Fibroblast of lung (primary cell): ENCODE data around the gene COX8A. TPM values are rescaled to one million over a fixed set of nuclear protein-coding genes. Genes with fewer than 3 reads are reported as not detected.

ENCODE experiments used
- DNase-seq, 2 donors: peaks; one replicate each; pipeline versions ENCODE4 v3.0.0 to v3.0.0-alpha.2; 2010; ENCODE audit warnings: low read depth in 2 of 2
- H2AFZ ChIP-seq: 2 replicates; pipeline ENCODE4 v1.5.1; 2012; ENCODE audit warnings: low read length, control low read depth, inconsistent platforms
- H3K27ac ChIP-seq: 2 replicates; pipeline ENCODE4 v1.5.1; 2011; ENCODE audit warnings: low read length, control low read depth; ENCODE audit not compliant: insufficient read depth
- H3K27me3 ChIP-seq: 2 replicates; pipeline ENCODE4 v1.5.1; 2011; ENCODE audit warnings: mild to moderate bottlenecking, low read length; ENCODE audit not compliant: control insufficient read depth, insufficient read depth
- H3K36me3 ChIP-seq: 2 replicates; pipeline ENCODE4 v1.5.1; 2011; ENCODE audit warnings: low read length; ENCODE audit not compliant: control insufficient read depth, insufficient read depth
- H3K4me1 ChIP-seq: 2 replicates; pipeline ENCODE4 v1.5.1; 2011; ENCODE audit warnings: low read length; ENCODE audit not compliant: control insufficient read depth, insufficient read depth; ENCODE audit errors: extremely low read depth
- H3K4me2 ChIP-seq: 2 replicates; pipeline ENCODE4 v1.5.1; 2011; ENCODE audit warnings: low read length, control low read depth; ENCODE audit not compliant: insufficient read depth; ENCODE audit errors: extremely low read depth
- H3K4me3 ChIP-seq, 4 experiments: fragments of 200-600 bp in 1 of 4; sonication (generic) in 1 of 4; replicated peaks in 1 of 4; 2 replicates each; pipeline ENCODE4 v1.5.1; 2011 to 2016; ENCODE audit warnings: low read length in 4 of 4, low read depth in 3 of 4, mild to moderate bottlenecking in 3 of 4, control low read depth in 2 of 4, inconsistent platforms in 1 of 4, mixed read lengths in 1 of 4; ENCODE audit not compliant: insufficient read depth in 1 of 4; ENCODE audit errors: control extremely low read depth in 1 of 4
- H3K79me2 ChIP-seq: 2 replicates; pipeline ENCODE4 v1.5.1; 2012; ENCODE audit warnings: mild to moderate bottlenecking, low read length, inconsistent platforms; ENCODE audit not compliant: control insufficient read depth, insufficient read depth
- H3K9ac ChIP-seq: 2 replicates; pipeline ENCODE4 v1.5.1; 2011; ENCODE audit warnings: mild to moderate bottlenecking, low read length, control low read depth; ENCODE audit not compliant: insufficient read depth
- H3K9me3 ChIP-seq: 2 replicates; pipeline ENCODE4 v1.5.1; 2012; ENCODE audit warnings: low read depth, low read length; ENCODE audit not compliant: control insufficient read depth, insufficient read depth
- H4K20me1 ChIP-seq: 2 replicates; pipeline ENCODE4 v1.5.1; 2011; ENCODE audit warnings: low read length; ENCODE audit not compliant: control insufficient read depth, insufficient read depth; ENCODE audit errors: extremely low read depth
- EZH2 ChIP-seq: IDR thresholded peaks from 2 replicates; pipeline ENCODE4 v1.5.1; 2012; ENCODE audit warnings: low read length, control low read depth, mild to moderate bottlenecking; ENCODE audit errors: missing control alignments
- polyA plus RNA-seq, 2 donors: library from polyadenylated mRNA; depleted of rRNA in 1 of 2; stranded (reverse) in 1 of 2; unstranded in 1 of 2; fragments of >200 nt; gene quantifications; 2 replicates each; pipeline ENCODE4 v1.2.1, GENCODE V29; 2011 to 2012; ENCODE audit warnings: missing spikeins in 1 of 2
- total RNA-seq: library from RNA; depleted of rRNA; stranded (reverse); fragments of >200 nt; gene quantifications from 2 replicates; pipeline ENCODE4 v1.2.1, GENCODE V29; 2014
- TF ChIP-seq, protein P1 (sequence below), 2 donors: IDR thresholded peaks in 1 of 2; conservative IDR thresholded peaks in 1 of 2; 1 replicate in 1 of 2; 2 replicates in 1 of 2; pipeline ENCODE4 v1.5.1; 2011 to 2012; ENCODE audit warnings: low read length in 2 of 2, control low read depth in 1 of 2, inconsistent platforms in 1 of 2, low read depth in 1 of 2, mild to moderate bottlenecking in 1 of 2

The COX8A gene
- total and polyA plus RNA-seq, 2 donors (not counting 1 experiment from before 2014, with no cell fraction given) = 200 to 409 TPM

- TF ChIP-seq, protein P1, sequence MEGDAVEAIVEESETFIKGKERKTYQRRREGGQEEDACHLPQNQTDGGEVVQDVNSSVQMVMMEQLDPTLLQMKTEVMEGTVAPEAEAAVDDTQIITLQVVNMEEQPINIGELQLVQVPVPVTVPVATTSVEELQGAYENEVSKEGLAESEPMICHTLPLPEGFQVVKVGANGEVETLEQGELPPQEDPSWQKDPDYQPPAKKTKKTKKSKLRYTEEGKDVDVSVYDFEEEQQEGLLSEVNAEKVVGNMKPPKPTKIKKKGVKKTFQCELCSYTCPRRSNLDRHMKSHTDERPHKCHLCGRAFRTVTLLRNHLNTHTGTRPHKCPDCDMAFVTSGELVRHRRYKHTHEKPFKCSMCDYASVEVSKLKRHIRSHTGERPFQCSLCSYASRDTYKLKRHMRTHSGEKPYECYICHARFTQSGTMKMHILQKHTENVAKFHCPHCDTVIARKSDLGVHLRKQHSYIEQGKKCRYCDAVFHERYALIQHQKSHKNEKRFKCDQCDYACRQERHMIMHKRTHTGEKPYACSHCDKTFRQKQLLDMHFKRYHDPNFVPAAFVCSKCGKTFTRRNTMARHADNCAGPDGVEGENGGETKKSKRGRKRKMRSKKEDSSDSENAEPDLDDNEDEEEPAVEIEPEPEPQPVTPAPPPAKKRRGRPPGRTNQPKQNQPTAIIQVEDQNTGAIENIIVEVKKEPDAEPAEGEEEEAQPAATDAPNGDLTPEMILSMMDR (conservative IDR thresholded peaks at IDR 0.05 in 1 of 2, IDR thresholded peaks at IDR 0.05 in 1 of 2; ENCODE audit: low read depth in 1 of 2, low read length in 2 of 2) = no peak
Observed at GRCh38 chr11:63978551-63979239, 4.3 kb downstream of the COX8A start.

DNA sequence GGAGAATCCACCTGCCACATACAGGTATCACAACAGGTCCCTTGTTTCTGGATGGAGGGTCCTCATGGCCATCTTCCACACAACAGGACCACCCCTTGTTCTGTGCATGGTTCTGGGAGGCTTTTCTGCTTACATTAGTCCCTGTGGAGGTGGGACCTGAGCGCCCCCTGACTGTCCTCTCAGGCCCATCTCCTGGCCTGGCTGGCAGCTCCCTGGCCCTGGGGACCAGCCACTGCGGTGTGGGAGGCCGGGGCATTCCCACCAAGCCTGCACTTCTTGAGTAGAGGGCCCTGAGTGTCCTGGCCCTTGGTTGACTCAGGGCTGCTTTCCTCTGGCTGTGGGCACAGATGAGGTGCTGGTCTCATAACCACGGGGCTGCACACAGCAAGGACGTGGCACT is 5.0 kb downstream of the COX8A start:
- TF ChIP-seq, protein P1 (conservative IDR thresholded peaks at IDR 0.05 in 1 of 2, IDR thresholded peaks at IDR 0.05 in 1 of 2; ENCODE audit: low read depth in 1 of 2, low read length in 2 of 2) = no peak
- TF ChIP-seq EZH2 = no peak

More at GRCh38 chr11:63978551-63979239, 4.3 kb downstream of the COX8A start:
- H3K4me3 ChIP-seq = no peak overlapping the region
- H3K9me3 ChIP-seq = no peaks in the 10 kb centered on the region
- no peak overlapping the region for H3K27ac ChIP-seq
- H3K4me1 ChIP-seq = peaks cover 5% of the 10 kb centered on the region
- peaks cover 6% of the 10 kb centered on the region for H3K36me3 ChIP-seq
- no peak overlapping the region for H3K9ac ChIP-seq
- H4K20me1 ChIP-seq = no peaks in the 10 kb centered on the region
- no peak overlapping the region for H2AFZ ChIP-seq
- no peak overlapping the region for H3K4me2 ChIP-seq
- peaks cover 47% of the 10 kb centered on the region for H3K79me2 ChIP-seq
- H3K27me3 ChIP-seq = no peaks in the 10 kb centered on the region
- no peak for DNase-seq

DNA sequence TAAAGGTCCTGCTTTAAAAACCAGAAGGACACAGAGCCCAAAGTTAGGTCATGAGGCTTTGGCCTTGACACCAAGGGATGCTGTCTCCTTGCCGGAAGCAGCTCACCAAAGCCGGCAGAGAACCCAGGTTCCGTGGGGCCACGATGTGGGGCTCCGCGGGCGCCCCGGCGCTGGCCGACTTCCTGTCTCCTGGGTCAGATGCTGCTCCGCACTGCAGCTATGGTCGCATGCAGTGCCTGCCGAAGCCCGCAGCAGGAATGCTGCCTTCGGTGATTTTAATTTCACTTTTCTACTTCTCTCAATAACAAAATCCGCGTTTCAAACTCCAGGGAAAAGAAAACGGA is 11.4 kb downstream of the COX8A start:
- H3K9ac ChIP-seq = peak overlapping the region; percentile 95
- peak overlapping the region; percentile 69 to 96 (median 92) for H3K4me3 ChIP-seq
- peaks cover 5% of the 10 kb centered on the region for H3K36me3 ChIP-seq
- peak overlapping the region; percentile 76 for H2AFZ ChIP-seq
- H3K4me2 ChIP-seq = peak overlapping the region; percentile 74
- H3K9me3 ChIP-seq = no peaks in the 10 kb centered on the region
- no peaks in the 10 kb centered on the region for H4K20me1 ChIP-seq
- peaks cover 28% of the 10 kb centered on the region for H3K79me2 ChIP-seq
- peaks cover 8% of the 10 kb centered on the region for H3K4me1 ChIP-seq
- DNase-seq = no peak
- no peaks in the 10 kb centered on the region for H3K27me3 ChIP-seq
- H3K27ac ChIP-seq = peak overlapping the region; percentile 79
- TF ChIP-seq EZH2 = no peak
- TF ChIP-seq, protein P1 (conservative IDR thresholded peaks at IDR 0.05 in 1 of 2, IDR thresholded peaks at IDR 0.05 in 1 of 2; ENCODE audit: low read depth in 1 of 2, low read length in 2 of 2) = no peak

More for the DNA sequence above, 5.0 kb downstream of the COX8A start:
- peaks cover 47% of the 10 kb centered on the region for H3K79me2 ChIP-seq
- no peak overlapping the region for H3K4me3 ChIP-seq
- H3K36me3 ChIP-seq = peaks cover 6% of the 10 kb centered on the region
- H4K20me1 ChIP-seq = no peaks in the 10 kb centered on the region
- H3K9me3 ChIP-seq = no peaks in the 10 kb centered on the region
- H3K4me1 ChIP-seq = peaks cover 5% of the 10 kb centered on the region
- H3K9ac ChIP-seq = no peak overlapping the region
- H2AFZ ChIP-seq = no peak overlapping the region
- no peak overlapping the region for H3K4me2 ChIP-seq
- no peak overlapping the region for H3K27ac ChIP-seq
- no peak for DNase-seq
- H3K27me3 ChIP-seq = no peaks in the 10 kb centered on the region
